Stimulated activated CD4-positive, alpha-beta T cell treated with anti-CD3 and anti-CD28 coated beads, TNF-alpha, amount 100 ng/mL, for 24 hours (primary cell): Measurements from ENCODE around the gene MGST3.
A peak's percentile ranks its signal among the peaks of the same experiment; 100 is the strongest.
"Not testable (repeated sequence)": the region's sequence is repeated elsewhere in the genome, so short reads cannot be mapped to it uniquely, and the experiment has no call there.

Source experiments
- DNase-seq, 3 experiments: peaks; one replicate each; pipeline ENCODE4 v3.0.0-alpha.2; 2020; ENCODE audit warnings: low read depth in 3 of 3

Gene MGST3

GRCh38 chr1:165697881-165698760 is 67.1 kb downstream of the MGST3 start, which contains the start of gene ALDH9A1:
TSS of gene ALDH9A1 (minus strand) at chr1:165698562. CDS start at chr1:165698558, 4 bp downstream.
- peak; percentile 75 to 94 (median 77) for DNase-seq

DNA sequence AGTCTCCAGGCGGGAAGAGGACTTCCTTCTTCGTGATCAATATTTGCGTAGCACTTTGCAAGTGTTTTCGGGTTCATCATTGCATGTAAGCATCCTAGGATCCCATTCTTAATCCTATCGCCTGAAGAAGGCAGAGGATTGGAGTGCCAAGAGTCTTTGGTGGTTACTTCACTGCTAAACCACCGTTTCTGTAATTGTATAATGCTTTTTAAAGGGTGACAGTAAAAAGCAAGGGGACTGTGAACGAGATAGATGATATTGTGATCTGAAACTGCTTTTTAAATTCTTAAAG is 67.7 kb downstream of the MGST3 start:
- DNase-seq, result no peak

DNA sequence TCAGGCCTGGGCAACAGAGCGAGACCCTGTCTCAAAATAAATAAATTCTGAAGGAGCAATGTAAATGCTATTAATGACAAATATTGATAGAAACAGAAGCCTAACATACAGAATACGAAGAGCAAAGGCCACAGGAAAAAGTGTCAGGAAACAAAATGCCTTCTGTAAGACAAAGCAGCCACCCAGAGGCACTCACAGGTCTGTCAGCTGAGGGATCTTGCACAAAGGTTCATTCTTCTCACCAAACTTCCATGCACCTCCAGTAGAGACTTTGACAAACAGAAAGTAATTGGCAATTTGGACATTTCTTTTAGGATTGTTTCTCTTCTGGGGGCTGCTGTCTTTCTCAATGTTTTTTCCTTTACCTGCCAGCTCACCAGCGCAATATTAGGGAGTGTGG is 68.5 kb downstream of the MGST3 start:
- DNase-seq, result no peak

- DNase-seq, result not testable (repeated sequence)
Measured at GRCh38 chr1:165701922-165702321, 70.9 kb downstream of the MGST3 start.

- no peak for DNase-seq
Measured at GRCh38 chr1:165703648-165704047, 72.6 kb downstream of the MGST3 start.
